Measurements from ENCODE around the gene SMCP.

SMCP gene

GRCh38 chr1:152886758-152887409 lies 8.8 kb downstream of the SMCP start:
- DNase-seq: no peak

- DNase-seq: no peak
Measured at GRCh38 chr1:152888126-152888525, 10.0 kb downstream of the SMCP start.

- DNase-seq: no peak
Measured at GRCh38 chr1:152899027-152899426, 20.9 kb downstream of the SMCP start.

GRCh38 chr1:152899883-152900282 lies 21.8 kb downstream of the SMCP start:
- DNase-seq: no peak

GRCh38 chr1:152901631-152902030 lies 23.5 kb downstream of the SMCP start:
- no peak for DNase-seq

GRCh38 chr1:152902636-152903035 lies 24.5 kb downstream of the SMCP start:
- no peak for DNase-seq

GRCh38 chr1:152904688-152905440 lies 26.7 kb downstream of the SMCP start:
- DNase-seq: no peak

- no peak for DNase-seq
Measured at GRCh38 chr1:152906023-152906565, 28.0 kb downstream of the SMCP start.

- no peak for DNase-seq
Measured at GRCh38 chr1:152907686-152908601, 29.8 kb downstream of the SMCP start, which contains the start of gene IVL. Gene IVL (plus strand): TSS chr1:152908546. CDS start chr1:152909798, 1,252 bp downstream.

GRCh38 chr1:152909206-152909605 lies 31.1 kb downstream of the SMCP start:
- DNase-seq: no peak

GRCh38 chr1:152912471-152912870 lies 34.3 kb downstream of the SMCP start:
- no peak for DNase-seq

- DNase-seq: no peak
Measured at GRCh38 chr1:152912900-152913299, 34.8 kb downstream of the SMCP start.

GRCh38 chr1:152917794-152918193 lies 39.7 kb downstream of the SMCP start:
- DNase-seq: no peak

- DNase-seq: no peak
Measured at GRCh38 chr1:152919071-152919470, 40.9 kb downstream of the SMCP start.

- no peak for DNase-seq
Measured at GRCh38 chr1:152924191-152924590, 46.1 kb downstream of the SMCP start.

- DNase-seq: no peak
Measured at GRCh38 chr1:152926091-152926490, 48.0 kb downstream of the SMCP start.

- no peak for DNase-seq
Measured at GRCh38 chr1:152928671-152929070, 50.5 kb downstream of the SMCP start.

GRCh38 chr1:152932170-152932811 lies 54.2 kb downstream of the SMCP start:
- no peak for DNase-seq

GRCh38 chr1:152933196-152933595 lies 55.1 kb downstream of the SMCP start:
- no peak for DNase-seq

All from stimulated activated CD4-positive, alpha-beta T cell treated with anti-CD3 and anti-CD28 coated beads, Interleukin-1b, Interleukin-23, amount 100 ng/mL, for 48 hours (primary cell).